HG03520 (cell line): Measurements from ENCODE around the gene TMEM140.
"Not testable (repeated sequence)": the region's sequence is repeated elsewhere in the genome, so short reads cannot be mapped to it uniquely, and the experiment has no call there.

Experiments
- ATAC-seq: cut with Tn5 transposase; IDR thresholded peaks from one replicate; pipeline ENCODE4 v1.9.1; 2021; ENCODE audit warnings: mild to moderate bottlenecking, moderate library complexity; ENCODE audit not compliant: unreplicated experiment

The TMEM140 gene

GRCh38 chr7:135211946-135212685, 64.2 kb downstream of the TMEM140 start:
- ATAC-seq = not testable (repeated sequence)

DNA sequence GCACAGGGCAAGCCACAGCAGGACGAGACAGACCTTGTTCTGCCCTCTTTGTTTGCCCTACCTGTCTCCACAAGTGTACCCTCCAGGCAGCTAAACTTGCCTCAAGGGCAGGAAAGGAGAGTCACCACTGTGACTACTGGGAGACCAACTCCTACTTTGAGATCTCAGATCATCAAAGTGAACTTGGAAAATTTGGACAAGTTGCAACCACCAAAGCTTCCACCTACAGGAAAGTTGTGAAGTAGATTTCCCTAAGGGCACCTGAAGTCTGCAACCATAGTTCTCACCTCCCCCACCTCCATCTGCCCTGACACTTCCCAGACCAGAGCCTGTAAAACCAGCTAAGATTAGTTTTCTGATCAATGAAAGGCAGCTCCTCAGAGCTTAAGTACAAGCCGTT, 66.0 kb downstream of the TMEM140 start:
- no peak for ATAC-seq

GRCh38 chr7:135215180-135215579, 67.3 kb downstream of the TMEM140 start:
- ATAC-seq = no peak

DNA sequence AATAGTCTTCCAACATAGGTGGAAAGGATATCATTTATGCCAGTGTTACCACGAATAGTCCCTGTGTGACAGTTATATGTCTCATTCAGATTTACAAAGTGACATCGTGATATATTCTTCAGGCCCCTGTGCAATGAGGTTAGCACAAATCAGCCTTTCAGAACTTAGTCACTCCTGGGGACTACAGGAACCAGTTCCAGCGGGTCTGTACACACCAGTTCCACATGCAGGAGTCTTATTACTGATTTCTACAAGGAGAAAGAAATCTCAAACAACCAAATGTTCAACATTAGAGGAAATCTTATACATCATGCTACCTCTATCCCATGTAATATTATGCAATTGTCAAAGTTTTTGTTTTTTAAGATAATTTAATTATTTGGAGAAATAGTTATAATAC, 67.8 kb downstream of the TMEM140 start:
- ATAC-seq = no peak
